ENCODE results near the gene RPL34.
A peak's percentile ranks its signal among the peaks of the same experiment; 100 is the strongest.

Gene RPL34

DNA sequence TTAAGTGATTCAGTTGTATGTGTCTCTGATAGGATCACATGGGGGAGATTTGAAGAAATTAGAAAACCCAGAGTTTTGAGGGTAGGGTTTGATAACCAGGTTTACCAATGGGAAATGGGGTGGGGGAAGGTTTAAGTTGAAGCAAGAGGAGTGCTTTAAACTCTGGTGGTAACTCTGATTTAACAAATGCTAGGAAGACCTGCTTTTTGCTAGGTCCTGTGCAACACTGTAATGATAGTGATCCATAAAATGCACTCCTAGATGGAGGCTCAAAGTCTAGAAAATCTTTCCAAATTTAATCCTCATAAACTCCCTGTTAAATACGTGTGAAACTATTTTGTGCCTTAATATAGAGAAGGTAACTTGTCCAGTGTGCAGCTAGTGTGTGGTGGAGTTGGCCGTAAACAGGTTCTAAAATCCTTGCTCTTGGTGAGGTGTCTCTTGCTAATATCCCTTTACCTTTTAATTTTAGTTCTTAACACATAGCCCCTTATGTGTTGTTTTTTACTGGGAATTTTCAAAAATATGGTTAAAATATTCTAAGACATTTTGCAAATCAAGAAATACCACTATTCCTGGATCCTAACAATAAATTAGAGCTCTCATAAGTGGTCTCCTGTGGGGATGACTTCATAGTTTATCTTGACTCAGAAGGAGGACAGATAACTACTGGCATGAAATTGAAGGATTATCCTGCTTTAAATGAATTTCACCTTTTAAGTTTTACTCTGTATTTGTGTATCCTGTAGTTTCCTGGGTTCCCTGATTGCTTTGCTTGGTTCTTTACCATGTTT lies 4.1 kb downstream of the RPL34 start:
- no peak for DNase-seq

- no peak for DNase-seq
These were observed 5.7 kb downstream of the RPL34 start for GRCh38 chr4:108626056-108626455.

DNA sequence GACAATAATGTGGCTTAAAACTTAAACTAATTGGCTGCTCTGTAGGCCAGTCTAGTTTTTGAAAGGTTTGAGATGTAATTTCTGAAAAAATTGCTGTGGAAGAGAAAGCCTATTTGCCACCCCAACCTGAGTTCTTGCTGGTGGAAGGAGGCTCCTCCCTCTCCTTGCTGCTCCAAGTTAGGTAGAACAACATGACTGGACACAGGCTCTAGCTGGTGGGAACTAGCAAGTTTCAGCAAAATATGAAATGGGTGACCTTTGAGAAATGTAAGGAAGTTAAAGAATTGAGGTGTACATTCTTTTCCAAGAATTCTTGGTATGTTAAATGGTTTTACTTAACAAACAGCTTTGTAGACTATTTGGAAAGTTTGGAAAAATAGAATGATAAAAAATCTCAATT lies 8.0 kb downstream of the RPL34 start:
- no peak for DNase-seq

DNA sequence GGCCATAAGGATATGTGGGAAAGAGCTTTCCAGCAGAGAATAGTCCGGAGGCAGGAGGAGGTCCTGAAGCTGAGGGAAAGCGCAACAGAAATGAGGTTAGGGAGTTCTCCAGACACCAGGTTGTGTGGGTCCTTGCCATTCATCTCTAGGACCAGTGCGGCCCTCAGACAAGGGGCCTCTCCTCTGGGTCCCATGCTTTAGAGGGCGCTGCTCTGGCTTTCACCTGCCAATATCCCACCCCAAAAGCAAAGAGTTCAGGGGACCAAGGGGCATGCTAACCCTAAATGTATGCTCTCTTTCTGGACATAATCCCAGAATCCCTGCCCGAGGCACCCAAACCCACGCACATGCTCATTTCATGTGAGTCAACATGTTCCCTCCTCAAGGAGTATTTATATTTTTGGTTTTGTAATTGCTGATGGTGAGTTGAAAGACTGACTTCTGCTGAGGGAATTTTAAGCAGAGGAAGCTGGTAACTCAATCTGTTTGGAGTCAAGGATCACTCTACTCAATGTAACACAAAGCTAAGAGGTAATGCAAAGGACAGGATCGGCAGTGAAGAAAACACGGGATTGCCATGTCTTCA lies 14.8 kb downstream of the RPL34 start:
- DNase-seq, result no peak

- DNase-seq, result no peak
These were observed 15.9 kb downstream of the RPL34 start for GRCh38 chr4:108636246-108636645.

DNA sequence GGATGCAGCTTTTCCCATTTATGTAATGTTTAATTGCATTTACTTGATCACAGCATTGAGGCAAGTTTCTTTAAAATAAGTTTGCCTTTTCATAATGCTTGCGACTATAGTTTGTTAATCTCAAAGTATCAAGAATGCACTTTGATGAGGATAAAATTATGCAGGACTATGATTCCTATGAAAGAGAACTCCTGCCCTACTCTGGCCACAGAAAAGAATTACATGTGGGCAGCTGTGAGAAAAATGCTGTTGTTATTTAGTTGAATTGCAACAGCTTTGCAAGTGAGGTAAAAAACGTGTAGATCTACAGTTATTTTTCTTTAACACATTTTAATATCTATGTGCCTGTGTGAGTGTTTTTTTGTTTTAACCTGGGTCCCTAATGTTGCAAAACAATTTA lies 17.5 kb downstream of the RPL34 start:
- DNase-seq, result peak in 1 of 2 experiments; percentile 14

DNA sequence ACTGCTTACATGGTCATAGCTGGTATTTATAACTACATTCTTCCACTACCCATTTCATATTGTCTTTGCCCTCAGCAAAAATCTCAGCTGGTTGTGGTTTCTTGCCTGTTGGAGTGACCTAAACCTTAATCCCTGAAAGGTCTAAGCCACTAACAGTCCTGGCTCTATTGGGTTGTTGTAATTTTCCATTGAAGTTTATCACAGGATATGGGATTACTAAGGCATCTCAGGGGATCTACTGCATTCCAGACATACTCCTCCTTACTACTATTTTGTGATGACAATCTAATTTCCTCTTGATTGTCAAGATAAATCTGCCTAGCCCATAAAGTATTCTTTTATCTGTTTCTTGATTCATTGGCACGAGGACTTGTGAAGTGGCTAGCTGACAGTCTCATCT lies 23.9 kb downstream of the RPL34 start:
- DNase-seq, result no peak

- no peak for DNase-seq
These were observed 26.3 kb downstream of the RPL34 start for GRCh38 chr4:108646706-108647105.

DNA sequence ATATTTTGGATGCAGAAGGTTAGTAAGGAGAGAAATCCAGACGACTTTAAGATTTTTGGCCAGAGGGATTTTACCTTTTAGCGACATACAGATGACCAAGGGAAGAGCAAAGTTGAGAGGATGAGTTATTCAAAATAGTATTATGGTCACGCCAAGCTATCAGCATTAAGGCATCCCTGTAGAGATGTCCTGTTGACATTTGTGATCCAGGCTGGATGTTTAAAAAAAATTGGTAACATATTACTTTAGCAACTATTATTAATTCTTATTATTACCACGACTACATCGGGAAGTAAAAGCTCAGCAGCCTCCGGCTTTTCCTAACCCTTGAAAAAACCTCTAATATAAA lies 29.5 kb downstream of the RPL34 start:
- no peak for DNase-seq

- peak; percentile 92 to 94 for DNase-seq
These were observed 30.0 kb downstream of the RPL34 start, which contains the start of gene OSTC for GRCh38 chr4:108650212-108651013. OSTC (plus strand) TSS chr4:108650599; CDS start chr4:108650656, 57 bp downstream.

DNA sequence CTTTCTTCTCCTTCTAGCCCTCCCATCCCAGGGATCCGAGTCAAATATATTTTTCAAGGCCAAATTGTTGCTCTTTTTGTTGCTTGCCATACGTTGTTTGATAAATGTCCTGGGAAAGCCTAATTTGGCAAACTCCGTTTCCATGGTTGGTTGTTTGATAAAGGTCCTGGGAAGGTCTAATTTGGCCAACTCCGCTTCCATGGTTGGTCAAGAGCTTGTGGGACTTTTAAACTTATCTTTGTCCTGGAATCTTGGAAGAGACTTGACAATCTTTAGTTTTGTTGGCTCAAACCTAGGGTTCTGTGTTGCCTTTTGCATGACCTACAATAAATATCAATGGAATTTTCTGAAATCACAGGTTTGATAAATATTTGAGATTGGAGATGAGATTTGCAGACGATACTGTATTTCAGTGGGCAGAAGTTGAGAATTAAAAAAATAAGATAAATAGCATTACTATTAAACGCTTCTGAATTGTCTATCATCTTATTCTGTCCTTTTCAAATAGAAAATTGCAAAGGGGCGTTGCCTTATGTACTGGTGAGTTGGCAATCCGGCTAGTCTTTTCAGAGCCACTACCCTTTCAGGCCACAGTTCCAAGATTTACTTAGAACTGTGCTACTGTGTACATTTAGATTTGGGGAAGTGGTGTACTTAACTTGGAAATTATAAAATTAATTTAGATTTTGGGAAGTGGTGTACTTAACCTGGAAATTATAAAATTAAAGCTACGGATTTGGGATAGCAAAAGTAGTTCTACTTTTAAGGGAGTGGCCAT lies 30.8 kb downstream of the RPL34 start:
- peak; percentile 70 to 84 for DNase-seq

GRCh38 chr4:108662629-108663028 lies 42.3 kb downstream of the RPL34 start:
- no peak for DNase-seq

GRCh38 chr4:108674356-108674977 lies 54.1 kb downstream of the RPL34 start:
- DNase-seq, result no peak

All from Kasumi-1 (cell line).